Hematopoietic multipotent progenitor cell treated with erythropoietin and hydrocortisone succinate and interleukin-3 and kit ligand, for 15 days (in vitro differentiated cells): Measurements from ENCODE around the gene ST8SIA2.

Experiments used
- DNase-seq: peaks from one replicate; pipeline ENCODE4 v3.0.0-alpha.2; 2015; ENCODE audit warnings: low spot score

Gene ST8SIA2

DNA sequence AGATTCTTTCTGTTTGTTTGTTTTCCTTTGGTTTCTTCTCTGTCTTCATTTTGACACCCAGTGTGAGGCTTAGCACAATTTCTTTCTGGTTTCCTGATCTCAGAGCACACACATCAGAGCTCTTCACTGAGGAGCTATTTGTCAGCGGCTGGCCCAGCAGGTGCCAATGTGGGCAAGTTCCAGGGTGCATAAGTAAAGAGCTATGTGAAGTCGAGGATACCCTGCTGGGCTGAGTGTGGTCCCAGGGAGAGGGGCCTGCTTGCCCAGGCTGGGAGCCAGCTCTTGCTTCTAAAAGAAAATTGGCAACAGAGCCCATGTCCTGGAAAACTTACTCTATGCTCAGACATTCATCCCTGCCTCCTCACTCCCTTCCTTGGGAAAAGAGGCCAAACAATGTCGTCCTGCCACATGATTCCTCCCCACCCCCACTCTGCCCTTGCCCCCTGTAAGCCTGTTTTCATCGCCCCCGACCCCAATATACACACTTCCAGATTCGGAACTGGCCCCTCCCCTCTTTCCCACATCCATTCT, 101.2 kb downstream of the ST8SIA2 start:
- no peak for DNase-seq

DNA sequence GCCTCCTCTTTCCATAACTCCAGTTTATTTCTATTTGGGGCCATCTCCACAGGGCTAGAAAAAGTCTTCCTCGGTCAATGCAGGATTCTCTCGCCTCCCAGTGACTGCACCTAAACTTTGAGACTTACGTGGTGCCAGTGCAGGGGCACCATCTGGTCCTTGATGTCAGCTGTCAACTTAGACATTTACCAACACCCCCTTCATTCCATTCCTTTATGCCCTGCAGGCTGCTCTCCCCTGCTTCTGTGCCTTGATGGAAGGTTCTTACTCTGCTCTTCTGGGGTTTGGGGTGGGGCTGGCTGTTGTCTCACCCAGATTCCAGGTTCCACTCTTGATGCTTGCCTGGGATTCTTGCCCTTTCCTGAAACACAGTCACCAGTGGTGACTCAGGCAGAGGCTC, 101.8 kb downstream of the ST8SIA2 start:
- no peak for DNase-seq

DNA sequence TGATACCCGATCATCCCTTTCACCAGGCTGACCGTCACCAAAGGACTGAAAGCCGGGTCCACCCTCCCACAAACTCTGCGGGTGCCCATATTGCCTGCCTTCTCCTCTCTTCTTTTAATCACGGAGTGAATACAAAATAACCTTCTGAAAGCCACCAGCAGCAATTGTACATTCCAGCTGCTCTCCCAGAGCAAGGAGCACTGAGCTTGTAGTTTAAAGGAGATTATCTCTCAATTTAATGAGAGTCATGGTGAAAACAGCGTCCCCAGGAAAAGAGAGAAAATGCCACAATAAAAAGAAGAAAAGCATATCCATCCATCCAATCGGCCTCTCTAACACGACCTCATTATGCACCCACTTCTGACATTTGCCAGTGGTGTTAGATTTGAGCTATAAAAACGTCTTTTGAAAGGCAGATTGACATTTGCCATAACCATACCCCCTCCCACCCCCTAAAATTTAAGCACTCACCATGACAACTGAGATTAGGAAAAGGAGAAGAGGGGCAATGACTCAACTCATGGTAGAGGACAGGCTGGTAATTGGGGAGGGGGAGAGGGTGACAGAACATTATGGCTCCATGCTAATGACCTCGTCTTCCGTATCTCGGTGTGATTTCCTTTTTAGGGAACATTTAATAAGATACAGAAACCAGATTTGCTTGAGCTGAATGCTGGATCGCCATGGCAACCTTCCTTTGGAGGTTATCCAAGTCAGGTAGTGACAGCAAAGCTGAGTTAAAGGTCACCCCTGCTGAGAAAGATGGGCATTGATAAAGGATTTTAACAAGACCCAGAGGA, 106.2 kb downstream of the ST8SIA2 start:
- no peak for DNase-seq

DNA sequence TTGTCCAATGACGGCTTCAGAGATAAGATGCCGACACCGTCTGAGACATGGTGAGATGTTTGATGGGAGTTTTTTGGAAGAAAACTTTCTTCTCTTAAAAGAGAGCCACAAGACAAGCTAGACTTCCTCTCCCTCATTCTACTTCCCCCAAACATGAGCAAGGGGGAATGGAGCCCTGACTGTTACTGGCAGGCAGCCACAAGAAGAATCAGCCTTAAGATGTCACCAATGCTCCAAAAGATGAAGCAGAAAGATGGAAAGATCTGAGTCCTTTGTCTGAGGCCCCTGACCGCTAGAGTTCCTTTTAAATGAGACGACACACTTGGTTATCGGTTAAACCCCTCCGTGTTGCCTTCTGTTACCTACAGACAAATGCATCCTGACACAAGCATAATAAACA, 108.7 kb downstream of the ST8SIA2 start:
- DNase-seq = no peak

DNA sequence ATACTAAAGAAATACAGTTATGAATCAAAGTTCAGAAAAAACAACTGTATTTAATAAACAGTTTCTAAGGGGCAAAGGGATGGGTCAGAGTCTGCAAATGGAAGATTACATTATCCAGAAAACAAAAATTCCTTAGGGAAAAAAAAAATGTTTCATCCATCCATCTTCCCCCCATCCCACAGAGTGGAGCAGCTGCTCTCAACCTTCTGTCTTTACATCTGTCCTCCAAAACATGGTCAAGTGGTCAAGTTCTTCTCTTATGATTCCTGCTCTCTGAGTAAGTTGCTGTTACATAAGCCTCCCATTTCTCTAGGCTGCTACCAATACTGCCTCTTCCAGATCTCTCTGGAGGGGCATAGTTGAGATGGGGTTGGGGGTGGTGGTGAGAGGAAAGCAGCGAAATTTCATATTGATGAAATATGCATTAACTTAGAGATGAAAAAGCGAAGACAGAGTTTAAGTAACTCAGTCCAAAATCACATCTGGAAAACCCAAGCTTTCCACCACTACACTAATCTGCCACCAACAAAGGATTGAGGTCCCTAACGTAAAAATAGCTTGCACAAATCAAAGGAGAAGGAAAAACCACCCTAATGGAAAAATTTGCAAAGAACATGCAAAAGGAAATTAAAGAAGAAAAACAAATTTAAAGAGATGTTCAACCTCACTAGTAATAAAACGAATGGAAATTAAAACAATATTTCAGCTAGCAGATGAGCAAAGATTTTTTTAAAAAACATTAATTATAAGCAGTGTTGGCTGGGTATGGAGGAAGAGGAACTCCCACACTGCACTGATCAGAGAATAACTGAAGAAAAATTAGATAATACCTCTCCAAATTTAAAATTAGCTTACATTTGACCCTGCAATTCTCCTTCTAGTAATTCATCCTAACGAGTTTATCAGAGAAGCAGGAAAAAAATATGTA, 109.5 kb downstream of the ST8SIA2 start:
- no peak for DNase-seq

GRCh38 chr15:92503889-92504288, 110.2 kb downstream of the ST8SIA2 start:
- DNase-seq = no peak

GRCh38 chr15:92505611-92506010, 111.9 kb downstream of the ST8SIA2 start:
- DNase-seq = no peak

- no peak for DNase-seq
Observed at GRCh38 chr15:92506506-92506905, 112.8 kb downstream of the ST8SIA2 start.

GRCh38 chr15:92510163-92510882, 116.6 kb downstream of the ST8SIA2 start:
- no peak for DNase-seq
